ENCODE results near the gene MRC2. TPM values are rescaled to one million over a fixed set of nuclear protein-coding genes. Genes with fewer than 3 reads are reported as not detected.

The MRC2 gene
- total RNA-seq, 1 experiment from 2014 or later, result 10.7 TPM

- RAD21 ChIA-PET (ENCODE audit: low non-redundant PET in 1 of 2, low total read pairs in 2 of 2, uncharacterized antibody in 2 of 2, unreplicated experiment in 2 of 2), result no interaction called here
- no peaks in the 10 kb centered on the region for H3K79me2 ChIP-seq (ENCODE audit: insufficient read depth, low read length)
Observed at GRCh38 chr17:62631086-62631935, 3.8 kb downstream of the MRC2 start.

More at GRCh38 chr17:62631086-62631935, 3.8 kb downstream of the MRC2 start:
- no peak overlapping the region for H3K4me2 ChIP-seq (ENCODE audit: low read length)
- no peaks in the 10 kb centered on the region for H3K27me3 ChIP-seq (ENCODE audit: insufficient read depth, low read length)
- intact Hi-C loops (cut with micrococcal nuclease), result no loop called here
- no peak overlapping the region for H3K9ac ChIP-seq (ENCODE audit: low read length)
- BruUV-seq (replicated peaks), result no TSS peak
- H3K4me1 ChIP-seq (ENCODE audit: control insufficient read depth in 1 of 2, insufficient read depth in 2 of 2, low read length in 2 of 2), result peaks cover 11 to 39% of the 10 kb centered on the region in 2 experiments; a peak in 3 of 4 replicates
- DNase-seq (ENCODE audit: low read depth, low spot score) (no peak), ATAC-seq (no peak)
- CTCF ChIA-PET, result no interaction called here
- POLR2A ChIA-PET, result no interaction called here
- H3K36me3 ChIP-seq (ENCODE audit: control insufficient read depth in 1 of 2, insufficient read depth in 2 of 2, low read length in 2 of 2), result no peaks in the 10 kb centered on the region
- TF ChIP-seq YY1 (IDR thresholded peaks at IDR 0.05; ENCODE audit: extremely low read depth, insufficient replicate concordance, low read depth, low read length) (no peak), CEBPB (IDR thresholded peaks at IDR 0.05; ENCODE audit: low read depth) (no peak), FOSL1 (IDR thresholded peaks at IDR 0.05; ENCODE audit: low read depth) (no peak), CTCF (IDR thresholded peaks at IDR 0.05 in 2 of 3, conservative IDR thresholded peaks at IDR 0.05 in 1 of 3; ENCODE audit: borderline replicate concordance in 1 of 3, insufficient read depth in 1 of 3, low read depth in 2 of 3, low read length in 2 of 3) (no peak), ATF3 (IDR thresholded peaks at IDR 0.05) (no peak), MAX (IDR thresholded peaks at IDR 0.05) (no peak), SP1 (IDR thresholded peaks at IDR 0.05; ENCODE audit: low read depth) (no peak), ZBTB33 (IDR thresholded peaks at IDR 0.05; ENCODE audit: extremely low read depth, insufficient replicate concordance, low read length) (no peak), POLR2AphosphoS5 (IDR thresholded peaks at IDR 0.05; ENCODE audit: low read depth, low read length) (no peak), EZH2phosphoT487 (IDR thresholded peaks at IDR 0.05; ENCODE audit: borderline replicate concordance) (no peak), TCF7L2 (IDR thresholded peaks at IDR 0.05; ENCODE audit: borderline replicate concordance, extremely low read depth, insufficient read depth, insufficient read length) (no peak), EGR1 (IDR thresholded peaks at IDR 0.05; ENCODE audit: low read depth) (no peak), SRF (IDR thresholded peaks at IDR 0.05; ENCODE audit: low read depth) (no peak), CBX3 (IDR thresholded peaks at IDR 0.05; ENCODE audit: low read depth) (no peak), SIN3A (IDR thresholded peaks at IDR 0.05; ENCODE audit: low read depth) (no peak), REST (IDR thresholded peaks at IDR 0.05; ENCODE audit: low read depth) (no peak), ELF1 (IDR thresholded peaks at IDR 0.05; ENCODE audit: borderline replicate concordance, low read depth) (no peak), POLR2A (IDR thresholded peaks at IDR 0.05; ENCODE audit: borderline replicate concordance, extremely low read depth, insufficient read depth, insufficient read length) (no peak), EZH2 (IDR thresholded peaks at IDR 0.05) (no peak), RAD21 (IDR thresholded peaks at IDR 0.05; ENCODE audit: low read depth) (no peak)
- H3K27ac ChIP-seq (ENCODE audit: low read depth, low read length), result no peak overlapping the region
- no peak overlapping the region for H2AFZ ChIP-seq (ENCODE audit: low read depth, low read length, poor library complexity, severe bottlenecking)
- no peaks in the 10 kb centered on the region for H4K20me1 ChIP-seq (ENCODE audit: insufficient read depth)
- H3K4me3 ChIP-seq (replicated peaks in 1 of 2; ENCODE audit: low read depth in 1 of 2, low read length in 2 of 2), result no peak overlapping the region
- no peaks in the 10 kb centered on the region for H3K9me2 ChIP-seq (ENCODE audit: insufficient read depth)
- no peaks in the 10 kb centered on the region for H3K9me3 ChIP-seq (ENCODE audit: control insufficient read depth in 1 of 2, insufficient read depth in 1 of 2, low read depth in 1 of 2, low read length in 2 of 2)
